Activated CD4-positive, CD25-positive, alpha-beta regulatory T cell (primary cell): ENCODE data around the gene ACO2.

Experiments used
- DNase-seq, 4 experiments: peaks; one replicate each; lab custom pipeline; 2025; lab: John Stamatoyannopoulos, UW

ACO2 gene

GRCh38 chr22:41488596-41489385 lies 19.9 kb downstream of the ACO2 start:
- no peak for DNase-seq

DNA sequence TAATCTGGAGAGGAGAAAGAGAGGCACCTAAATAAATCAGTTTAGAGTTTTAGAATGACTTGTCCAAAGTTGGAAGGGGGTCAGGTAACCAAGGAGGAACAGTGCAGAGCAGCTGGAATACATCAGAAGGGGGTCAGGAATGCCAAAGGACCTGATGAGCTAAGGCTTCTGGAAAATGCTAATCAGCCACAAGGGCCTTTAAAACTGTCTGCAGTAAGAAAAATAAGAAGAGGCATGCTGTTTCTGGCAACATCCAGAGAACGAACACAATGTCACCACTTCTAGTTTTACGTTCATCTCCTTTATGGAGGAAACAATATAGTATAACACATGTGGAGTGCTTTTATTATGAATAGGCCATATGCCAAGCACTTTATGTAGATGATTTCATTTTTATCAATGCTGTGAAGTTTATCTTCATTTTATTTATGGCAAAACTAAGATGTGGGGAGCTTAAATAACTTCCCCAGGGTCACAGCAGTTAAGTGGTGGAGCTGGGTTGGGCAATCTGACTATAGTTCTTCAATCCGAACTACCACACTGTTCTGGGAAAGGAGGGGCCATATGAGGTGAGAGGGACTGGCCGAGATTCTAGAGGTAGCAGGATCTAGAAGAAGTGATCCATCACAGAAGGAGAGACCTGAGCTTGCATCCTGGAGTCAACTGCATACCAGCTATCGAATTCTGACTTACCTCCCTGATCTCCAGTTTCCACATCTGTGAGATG lies 22.6 kb downstream of the ACO2 start:
- no peak for DNase-seq

DNA sequence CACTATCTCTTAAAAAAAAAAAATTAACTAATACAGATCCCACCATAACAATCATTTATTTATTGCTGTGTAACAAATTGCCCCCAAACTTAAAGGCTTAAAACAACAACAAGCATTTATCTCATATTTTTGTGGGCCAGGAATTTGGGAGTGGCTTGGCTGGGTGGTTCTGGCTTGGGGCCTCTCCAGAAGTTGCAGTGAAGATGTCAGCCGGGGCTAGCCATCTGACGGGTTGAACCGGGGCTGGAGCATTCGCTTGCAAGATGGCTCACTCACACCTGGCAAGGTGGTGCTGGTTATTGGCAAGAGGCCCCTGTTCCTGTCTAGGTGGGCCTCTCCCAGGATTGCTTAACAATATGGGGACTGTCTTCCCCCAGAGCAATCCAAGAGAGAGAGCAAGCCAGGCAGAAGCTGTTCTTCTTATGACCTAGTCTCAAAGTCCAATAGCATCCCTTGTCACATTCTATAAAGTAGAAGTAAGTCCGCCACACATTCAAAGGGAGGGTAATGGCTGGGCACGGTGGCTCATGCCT lies 29.5 kb downstream of the ACO2 start:
- DNase-seq: no peak

DNA sequence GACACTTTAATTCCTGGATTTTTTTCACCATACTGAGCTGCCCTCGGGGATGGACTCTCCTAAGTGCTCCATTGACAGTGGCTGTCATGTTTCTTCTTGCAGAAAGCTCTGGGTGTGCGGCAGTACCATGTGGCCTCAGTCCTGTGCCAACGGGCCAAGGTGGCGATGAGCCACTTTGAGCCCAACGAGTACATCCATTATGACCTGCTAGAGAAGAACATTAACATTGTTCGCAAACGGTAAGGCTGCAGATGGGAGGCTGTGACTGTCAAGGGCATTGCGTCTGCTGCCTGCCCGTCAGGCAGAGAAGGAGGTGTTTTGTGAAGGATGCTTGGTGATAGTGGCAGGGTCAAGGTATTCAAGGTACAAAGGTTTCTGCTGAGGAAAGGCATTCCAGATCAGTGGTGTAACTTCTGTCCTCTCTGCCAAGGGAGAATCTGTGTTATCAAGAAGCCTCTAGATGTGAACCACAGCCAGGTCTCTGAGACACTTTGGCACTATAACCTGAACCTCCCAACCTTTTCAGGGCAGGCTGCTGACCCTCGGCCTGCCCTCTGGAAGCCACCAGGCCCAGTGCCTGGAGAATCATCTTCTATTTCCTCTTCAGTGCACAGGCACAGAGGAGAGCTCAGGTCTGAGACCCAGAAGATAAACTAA lies 30.8 kb downstream of the ACO2 start:
- no peak for DNase-seq

- no peak for DNase-seq
Measured at GRCh38 chr22:41500303-41500702, 31.4 kb downstream of the ACO2 start.

DNA sequence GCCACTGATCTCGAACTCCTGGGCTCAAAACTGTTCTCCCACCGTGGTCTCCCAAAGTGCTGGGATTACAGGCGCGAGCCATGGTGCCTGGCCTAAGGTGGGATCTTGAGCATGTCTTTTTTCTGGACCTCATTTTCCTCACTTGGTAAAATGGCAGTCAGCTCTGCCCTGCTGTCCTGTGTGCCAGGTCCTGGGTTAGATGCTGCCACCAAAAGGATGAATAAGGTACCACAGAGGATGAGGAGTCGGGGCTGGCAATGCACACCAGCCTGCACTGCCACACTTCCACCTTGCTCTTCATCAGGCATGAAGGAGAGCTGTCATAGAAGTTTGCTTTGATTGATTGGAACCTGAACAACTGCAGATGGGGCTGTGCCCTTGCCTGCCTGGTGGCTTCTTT lies 32.3 kb downstream of the ACO2 start:
- no peak for DNase-seq

DNA sequence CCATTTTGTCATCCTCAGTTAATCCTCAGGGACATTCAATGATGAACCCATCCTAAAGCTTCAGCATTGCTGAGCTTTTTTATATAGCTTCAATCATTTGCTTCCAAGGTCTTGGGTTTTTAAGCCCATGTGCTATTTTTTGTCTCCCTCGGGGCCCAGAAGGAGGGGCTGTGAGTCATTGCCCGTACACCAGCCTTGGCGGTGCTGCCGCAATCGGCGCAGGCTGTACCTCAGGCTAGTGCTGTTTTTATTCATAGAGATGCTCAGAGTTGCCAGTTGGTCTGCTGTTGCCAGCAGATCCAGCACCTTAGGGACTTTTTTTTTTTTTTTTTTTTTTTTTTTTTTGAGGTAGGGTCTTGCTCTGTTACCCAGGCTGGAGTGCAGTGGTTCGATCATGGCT lies 35.5 kb downstream of the ACO2 start:
- DNase-seq: no peak

DNA sequence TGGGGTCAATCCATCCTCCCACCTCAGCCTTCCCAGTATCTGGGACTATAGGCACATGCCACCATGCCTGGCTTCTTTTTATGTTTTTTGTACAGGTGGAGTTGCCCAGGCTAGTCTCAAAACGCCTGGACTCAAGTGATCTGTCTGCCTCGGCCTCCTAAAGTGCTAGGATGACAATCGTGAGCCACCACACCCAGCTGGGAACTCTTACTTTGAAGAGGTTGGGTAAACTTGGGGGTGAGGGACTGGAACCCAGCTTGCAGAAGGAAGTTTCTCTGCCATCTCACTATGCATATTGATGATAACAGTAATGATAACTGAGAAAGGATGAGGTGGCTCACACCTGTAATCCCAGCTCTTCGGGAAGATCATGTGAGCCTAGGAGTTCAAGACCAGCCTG lies 35.9 kb downstream of the ACO2 start:
- DNase-seq: no peak

DNA sequence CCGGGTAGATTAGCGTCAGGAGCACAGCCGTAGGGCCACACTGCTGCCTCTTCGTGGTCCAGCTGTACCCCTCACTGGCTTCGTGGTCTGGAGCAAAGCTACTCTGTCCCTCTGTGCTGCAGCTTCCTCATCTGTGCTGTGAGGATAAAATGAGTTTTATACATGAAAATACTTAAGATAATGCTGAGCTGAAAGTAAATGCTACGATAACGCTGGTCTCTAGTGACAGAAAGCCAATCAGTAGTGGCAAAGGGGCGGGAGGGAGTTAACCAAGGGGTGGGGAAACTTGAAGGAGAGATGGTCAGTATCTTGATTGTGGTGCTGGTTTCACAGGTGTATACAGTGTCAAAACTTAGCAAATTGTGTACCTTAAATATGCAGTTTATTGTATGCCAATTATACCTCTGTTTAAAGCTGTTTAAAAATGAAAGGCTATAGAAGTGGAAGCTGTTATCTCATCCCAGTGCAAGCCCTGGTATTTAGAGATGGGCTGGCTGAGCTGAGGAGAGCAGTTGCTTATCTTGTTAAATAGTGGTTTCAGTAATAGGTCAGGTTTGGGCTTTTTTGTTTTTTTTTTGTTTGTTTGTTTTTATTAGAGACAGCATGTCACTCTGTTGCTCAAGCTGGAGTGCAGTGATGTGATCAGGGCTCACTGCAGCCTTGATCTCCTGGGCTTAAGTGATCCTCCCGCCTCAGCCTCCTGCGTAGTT lies 36.7 kb downstream of the ACO2 start:
- DNase-seq: no peak

GRCh38 chr22:41507330-41508063 lies 38.6 kb downstream of the ACO2 start:
- no peak for DNase-seq

DNA sequence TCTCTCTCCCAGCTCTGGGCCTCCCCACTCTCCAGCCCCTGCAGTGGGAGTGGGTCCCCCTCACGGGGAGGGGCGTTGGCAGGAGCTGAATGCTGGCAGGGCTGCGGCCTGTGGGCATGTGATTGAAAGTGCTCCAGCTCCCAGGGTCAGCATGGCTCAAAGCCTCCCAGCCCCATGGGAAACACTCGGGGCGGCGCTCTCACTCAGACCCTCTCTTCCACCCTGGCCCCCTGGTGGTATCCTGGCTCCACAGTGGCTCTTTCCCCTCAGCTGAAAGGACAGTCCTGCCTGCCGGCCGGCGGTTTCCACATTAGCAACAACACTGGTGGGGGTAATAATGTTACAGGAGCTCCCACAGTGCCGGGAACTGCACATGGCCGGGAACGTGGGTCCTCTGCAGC lies 39.9 kb downstream of the ACO2 start:
- no peak for DNase-seq

- no peak for DNase-seq
Measured at GRCh38 chr22:41511521-41511968, 42.6 kb downstream of the ACO2 start.

GRCh38 chr22:41512421-41513194 lies 43.7 kb downstream of the ACO2 start:
- no peak for DNase-seq

DNA sequence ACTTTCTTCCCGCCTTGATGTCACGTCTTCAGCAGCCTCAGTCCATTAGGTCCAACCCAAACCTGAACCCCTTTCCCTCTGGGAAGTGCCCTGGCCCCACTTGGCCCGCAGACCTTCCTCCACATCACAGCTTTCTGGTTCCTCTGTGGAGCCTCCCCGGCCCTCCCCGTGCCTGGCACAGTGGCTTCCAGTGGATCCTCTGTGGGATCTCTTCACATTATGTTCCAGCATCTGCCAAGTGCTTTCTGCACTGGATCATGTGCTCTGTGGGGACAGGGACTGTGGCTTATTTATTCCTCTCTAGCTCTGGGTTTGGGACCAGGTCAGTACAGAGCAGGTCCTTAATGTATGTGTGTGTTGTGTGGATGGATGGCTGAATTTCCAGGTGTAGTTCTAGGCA lies 44.5 kb downstream of the ACO2 start:
- DNase-seq: no peak

GRCh38 chr22:41516462-41516861 lies 47.5 kb downstream of the ACO2 start:
- no peak for DNase-seq

DNA sequence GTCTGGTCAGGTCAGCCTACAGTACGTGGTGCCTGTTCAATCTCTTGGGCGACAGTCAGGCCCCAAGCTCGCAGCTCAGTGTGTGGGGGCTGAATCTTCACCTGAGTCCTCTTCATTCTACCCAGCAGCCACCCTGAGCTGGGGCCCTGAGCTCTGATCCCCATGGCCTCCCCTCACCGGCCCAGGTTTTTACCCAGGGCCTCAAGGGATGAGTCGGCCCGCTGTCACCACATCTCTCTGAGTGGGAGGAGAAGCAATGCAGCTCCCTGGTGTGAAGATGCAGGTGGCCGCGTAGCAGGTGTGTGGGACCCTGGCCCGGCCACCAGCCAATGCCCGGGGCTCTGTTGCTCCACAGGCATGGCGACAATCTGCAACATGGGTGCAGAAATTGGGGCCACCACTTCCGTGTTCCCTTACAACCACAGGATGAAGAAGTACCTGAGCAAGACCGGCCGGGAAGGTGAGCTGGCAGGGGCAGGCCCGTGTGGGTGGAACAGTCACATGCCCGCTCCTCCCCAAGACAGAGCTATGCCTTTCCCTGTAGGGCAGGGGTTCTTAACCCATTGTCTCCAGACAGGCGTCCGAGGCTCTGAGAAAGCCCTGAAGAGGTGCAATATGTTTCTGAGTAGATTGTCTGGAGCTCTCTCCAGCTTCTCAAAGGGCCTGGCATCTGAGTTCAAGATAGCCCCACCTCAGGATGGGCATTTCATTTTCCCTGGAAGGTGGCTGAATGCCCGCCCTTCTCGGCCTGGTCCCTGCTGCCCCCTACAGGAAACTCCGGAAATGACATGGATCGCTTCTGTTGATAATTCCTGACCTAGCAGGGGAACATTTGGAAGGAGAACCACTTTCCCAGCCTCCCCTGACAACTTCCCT lies 48.5 kb downstream of the ACO2 start:
- peak in 1 of 4 experiments; percentile 35 for DNase-seq

DNA sequence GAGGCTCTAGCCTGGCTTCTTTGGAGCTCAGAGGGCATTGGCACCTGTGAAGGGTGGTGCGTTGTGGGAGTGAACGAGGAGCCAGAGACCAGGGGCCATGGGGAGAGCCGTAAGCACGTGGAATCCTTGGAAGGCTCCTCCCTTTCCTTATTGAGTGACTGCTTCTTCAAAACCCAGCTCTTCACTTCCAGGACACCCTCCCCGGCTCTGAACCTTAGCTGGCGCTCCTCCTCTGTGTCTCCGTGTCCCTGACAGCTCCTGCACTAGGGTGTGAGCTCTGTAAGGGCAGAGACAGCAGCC lies 49.1 kb downstream of the ACO2 start:
- DNase-seq: no peak

GRCh38 chr22:41521126-41521525 lies 52.2 kb downstream of the ACO2 start:
- DNase-seq: no peak

GRCh38 chr22:41522813-41523212 lies 53.9 kb downstream of the ACO2 start:
- no peak for DNase-seq
